NT2/D1 (cell line): ENCODE results near the gene CAMK2D.
"Not testable (repeated sequence)": the region's sequence is repeated elsewhere in the genome, so short reads cannot be mapped to it uniquely, and the experiment has no call there.

Source experiments
- DNase-seq: peaks from one replicate; pipeline ENCODE4 v3.0.0-alpha.2; 2011; ENCODE audit warnings: low read depth, low spot score
- H3K27me3 ChIP-seq: 2 replicates; pipeline ENCODE4 v1.6.0; 2011; ENCODE audit warnings: mild to moderate bottlenecking; ENCODE audit not compliant: insufficient read length, insufficient read depth
- H3K36me3 ChIP-seq: 2 replicates; pipeline ENCODE4 v1.6.1; 2011; ENCODE audit warnings: mild to moderate bottlenecking, low read length, mixed read lengths; ENCODE audit not compliant: insufficient read depth, insufficient read length
- H3K4me1 ChIP-seq: 2 replicates; pipeline ENCODE4 v1.5.1; 2011; ENCODE audit not compliant: insufficient read depth, insufficient read length
- H3K4me3 ChIP-seq: 2 replicates; pipeline ENCODE4 v1.5.1; 2011; ENCODE audit warnings: low read depth; ENCODE audit not compliant: insufficient read length
- H3K9ac ChIP-seq: 2 replicates; pipeline ENCODE4 v1.6.0; 2011; ENCODE audit warnings: low read depth; ENCODE audit not compliant: insufficient read length
- H3K9me3 ChIP-seq: 2 replicates; pipeline ENCODE4 v1.5.1; 2011; ENCODE audit warnings: mild to moderate bottlenecking, low read length; ENCODE audit not compliant: insufficient read depth
- SUZ12 ChIP-seq: IDR thresholded peaks from 2 replicates; pipeline ENCODE4 v1.6.1; 2011; ENCODE audit not compliant: insufficient read length, insufficient read depth; ENCODE audit errors: extremely low read depth
- YY1 ChIP-seq: IDR thresholded peaks from 2 replicates; pipeline ENCODE4 v1.6.1; 2011; ENCODE audit not compliant: insufficient read length, insufficient read depth
- ZNF274 ChIP-seq: IDR thresholded peaks from 2 replicates; pipeline ENCODE4 v1.6.1; 2011; ENCODE audit warnings: mild to moderate bottlenecking, low read depth, low read length

The CAMK2D gene

DNA sequence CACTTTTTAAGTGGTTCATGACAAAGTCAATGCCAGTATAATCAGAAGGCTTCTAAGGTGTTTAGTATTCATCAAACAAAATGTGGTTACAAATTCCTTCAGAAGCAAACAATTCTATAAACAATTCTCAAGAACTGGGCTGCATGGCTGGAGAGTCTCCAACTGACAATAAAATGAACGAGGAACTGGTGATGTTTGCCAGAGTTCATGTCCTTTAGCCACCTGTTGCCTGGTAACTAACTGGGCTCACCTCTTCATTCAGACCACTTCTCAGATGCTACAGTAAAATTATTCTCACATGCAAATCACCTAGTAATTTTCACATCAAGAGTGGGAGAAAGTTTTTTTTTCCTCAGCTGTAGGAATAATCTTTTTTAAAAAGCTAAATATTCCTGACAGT is 53.3 kb downstream of the CAMK2D start:
- Histone ChIP-seq H3K9ac (no peak overlapping the region), H3K4me1 (no peaks in the 10 kb centered on the region), H3K4me3 (no peak overlapping the region), H3K36me3 (no peaks in the 10 kb centered on the region), H3K27me3 (no peaks in the 10 kb centered on the region), H3K9me3 (no peaks in the 10 kb centered on the region)
- DNase-seq: no peak
- no peak for TF ChIP-seq ZNF274
- TF ChIP-seq YY1: no peak
- no peak for TF ChIP-seq SUZ12

GRCh38 chr4:113707048-113707447 is 54.5 kb downstream of the CAMK2D start:
- no peak for DNase-seq
- Histone ChIP-seq H3K27me3 (no peaks in the 10 kb centered on the region), H3K9me3 (no peaks in the 10 kb centered on the region), H3K4me1 (no peaks in the 10 kb centered on the region), H3K4me3 (no peak overlapping the region), H3K9ac (no peak overlapping the region), H3K36me3 (no peaks in the 10 kb centered on the region)
- TF ChIP-seq YY1 (no peak), ZNF274 (no peak), SUZ12 (no peak)

- not testable (repeated sequence) for H3K36me3 ChIP-seq, H3K9me3 ChIP-seq, H3K9ac ChIP-seq, DNase-seq, H3K4me3 ChIP-seq, H3K27me3 ChIP-seq, H3K4me1 ChIP-seq
Observed at GRCh38 chr4:113705097-113705496, 56.4 kb downstream of the CAMK2D start.

- H3K4me1 ChIP-seq, H3K27me3 ChIP-seq, H3K9me3 ChIP-seq, H3K36me3 ChIP-seq, H3K4me3 ChIP-seq, H3K9ac ChIP-seq, DNase-seq: not testable (repeated sequence)
Observed at GRCh38 chr4:113702596-113702995, 58.9 kb downstream of the CAMK2D start.

GRCh38 chr4:113701169-113701568 is 60.4 kb downstream of the CAMK2D start:
- H3K27me3 ChIP-seq: no peaks in the 10 kb centered on the region
- no peaks in the 10 kb centered on the region for H3K36me3 ChIP-seq
- no peak for TF ChIP-seq YY1
- TF ChIP-seq ZNF274: no peak
- TF ChIP-seq SUZ12: no peak
- no peaks in the 10 kb centered on the region for H3K9me3 ChIP-seq
- H3K9ac ChIP-seq: no peak overlapping the region
- DNase-seq: no peak
- no peaks in the 10 kb centered on the region for H3K4me1 ChIP-seq
- H3K4me3 ChIP-seq: no peak overlapping the region

- DNase-seq: no peak
- H3K27me3 ChIP-seq: no peaks in the 10 kb centered on the region
- no peak overlapping the region for H3K4me3 ChIP-seq
- H3K36me3 ChIP-seq: no peaks in the 10 kb centered on the region
- TF ChIP-seq YY1: no peak
- TF ChIP-seq ZNF274: no peak
- no peak for TF ChIP-seq SUZ12
- H3K4me1 ChIP-seq: no peaks in the 10 kb centered on the region
- no peaks in the 10 kb centered on the region for H3K9me3 ChIP-seq
- H3K9ac ChIP-seq: no peak overlapping the region
Observed at GRCh38 chr4:113700602-113701150, 60.9 kb downstream of the CAMK2D start.

DNA sequence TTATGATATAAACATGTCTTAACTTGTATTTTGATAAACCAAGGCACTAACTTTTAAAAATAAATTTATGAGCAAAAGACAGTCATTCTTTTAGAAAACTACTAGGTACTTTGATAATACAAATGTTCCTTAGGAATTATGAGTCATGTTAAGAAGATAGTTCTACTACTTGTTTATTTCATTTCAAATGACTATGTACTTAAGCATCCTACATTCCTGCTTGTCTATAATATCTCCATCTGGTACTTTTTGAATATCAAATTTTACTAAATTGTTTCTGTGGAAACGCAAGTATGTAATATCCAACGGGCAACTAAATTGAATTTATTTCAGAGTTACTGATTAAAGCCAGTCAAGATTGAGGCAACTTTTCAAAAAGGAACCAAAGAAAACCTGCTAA is 61.8 kb downstream of the CAMK2D start:
- H3K9me3 ChIP-seq: no peaks in the 10 kb centered on the region
- H3K36me3 ChIP-seq: no peaks in the 10 kb centered on the region
- no peak overlapping the region for H3K4me3 ChIP-seq
- H3K4me1 ChIP-seq: no peaks in the 10 kb centered on the region
- DNase-seq: no peak
- no peaks in the 10 kb centered on the region for H3K27me3 ChIP-seq
- TF ChIP-seq SUZ12 (no peak), ZNF274 (no peak), YY1 (no peak)
- no peak overlapping the region for H3K9ac ChIP-seq

- no peaks in the 10 kb centered on the region for H3K4me1 ChIP-seq
- no peak for DNase-seq
- no peak overlapping the region for H3K4me3 ChIP-seq
- no peak for TF ChIP-seq SUZ12
- no peak for TF ChIP-seq ZNF274
- no peak for TF ChIP-seq YY1
- no peak overlapping the region for H3K9ac ChIP-seq
- H3K9me3 ChIP-seq: no peaks in the 10 kb centered on the region
- no peaks in the 10 kb centered on the region for H3K36me3 ChIP-seq
- no peaks in the 10 kb centered on the region for H3K27me3 ChIP-seq
Observed at GRCh38 chr4:113697429-113697828, 64.1 kb downstream of the CAMK2D start.
